Activated CD4-positive, alpha-beta T cell treated with anti-CD3 and anti-CD28 coated beads, Interleukin-2, amount 50 U/mL, for 24 hours (primary cell): ENCODE data around the gene PAX2.

ENCODE experiments used
- DNase-seq, 2 donors: peaks; one replicate each; pipeline ENCODE4 v3.0.0-alpha.2; 2020; ENCODE audit warnings: low read depth in 1 of 2, low spot score in 1 of 2

Gene PAX2

GRCh38 chr10:100873827-100874326, 128.5 kb downstream of the PAX2 start:
- no peak for DNase-seq

GRCh38 chr10:100874702-100875483, 129.5 kb downstream of the PAX2 start:
- no peak for DNase-seq

GRCh38 chr10:100875484-100876166, 130.2 kb downstream of the PAX2 start:
- no peak for DNase-seq

- DNase-seq = no peak
Measured at GRCh38 chr10:100876585-100877460, 131.4 kb downstream of the PAX2 start.

- no peak for DNase-seq
Measured at GRCh38 chr10:100877461-100877850, 132.1 kb downstream of the PAX2 start.

GRCh38 chr10:100878291-100878910, 133.0 kb downstream of the PAX2 start:
- peak in 1 of 2 donors; percentile 8 for DNase-seq
